HG02840 (cell line): ENCODE measurements around the gene PRAMEF6.
"Not testable (repeated sequence)": the region's sequence is repeated elsewhere in the genome, so short reads cannot be mapped to it uniquely, and the experiment has no call there.

Experiments
- ATAC-seq: cut with Tn5 transposase; IDR thresholded peaks from one replicate; pipeline ENCODE4 v1.9.1; 2021; ENCODE audit warnings: mild to moderate bottlenecking, moderate library complexity, moderate number of reproducible peaks; ENCODE audit not compliant: unreplicated experiment, low FRiP score

The PRAMEF6 gene

DNA sequence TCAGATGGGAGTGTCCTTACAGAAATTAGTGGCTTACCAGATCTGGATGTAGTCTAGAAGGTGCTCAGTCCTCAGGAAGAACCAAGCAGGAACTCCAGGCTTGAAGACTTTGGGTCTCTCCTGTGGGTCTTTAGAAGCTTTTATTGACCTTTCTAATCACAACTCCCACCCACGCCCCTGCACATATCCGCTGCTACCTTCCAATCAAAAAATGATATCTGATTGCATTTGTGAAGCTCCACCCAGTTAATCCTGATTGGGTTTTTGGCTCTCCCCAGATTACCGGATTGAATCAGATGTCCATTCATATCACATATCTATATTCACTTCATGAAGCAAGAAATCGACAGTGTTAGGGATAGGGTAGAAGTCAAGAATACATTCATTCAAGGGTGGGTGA lies at the start of gene PRAMEF6:
TSS of gene PRAMEF6 (minus strand) at position 101 of the 400 bp plus-strand sequence. CDS start 5,062 bp downstream, outside the sequence.
- ATAC-seq: not testable (repeated sequence)

DNA sequence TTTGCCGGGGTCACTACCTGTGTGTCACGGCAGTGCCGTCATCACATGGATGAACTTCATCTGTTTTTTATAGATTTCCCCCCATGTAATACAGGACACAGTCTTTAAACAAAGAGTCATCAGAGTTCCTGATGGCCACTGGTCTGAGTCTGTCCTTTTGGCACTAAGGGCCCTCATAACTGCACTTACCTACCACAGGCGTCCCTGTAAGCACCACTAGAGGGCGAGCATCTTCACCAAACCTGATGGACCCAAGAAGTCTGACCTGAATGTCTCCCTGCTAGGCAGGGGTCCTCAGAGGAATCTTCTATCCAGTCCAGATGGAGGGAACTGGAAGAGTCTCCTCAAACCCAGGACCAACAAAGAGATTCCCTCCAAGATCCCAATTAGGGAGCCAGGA lies 23.0 kb downstream of the PRAMEF6 start:
- not testable (repeated sequence) for ATAC-seq

DNA sequence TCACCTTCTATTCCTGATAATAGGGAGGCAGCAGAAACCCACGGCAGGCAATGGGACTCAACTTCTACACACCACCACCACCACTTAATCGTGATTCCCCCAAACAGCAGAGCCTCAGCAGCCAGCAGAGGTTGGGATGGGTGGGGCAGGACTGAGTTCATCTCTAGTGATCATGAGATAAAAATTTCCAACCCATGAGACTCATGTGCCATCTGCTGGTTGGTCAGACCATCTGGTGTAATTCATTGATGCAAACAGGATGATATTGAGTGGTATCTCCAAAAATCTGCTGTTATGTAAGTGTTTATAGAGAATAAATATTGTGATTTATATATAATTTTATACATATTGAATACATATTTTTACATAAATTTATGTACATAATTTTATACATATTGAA lies 25.6 kb downstream of the PRAMEF6 start:
- ATAC-seq: not testable (repeated sequence)

DNA sequence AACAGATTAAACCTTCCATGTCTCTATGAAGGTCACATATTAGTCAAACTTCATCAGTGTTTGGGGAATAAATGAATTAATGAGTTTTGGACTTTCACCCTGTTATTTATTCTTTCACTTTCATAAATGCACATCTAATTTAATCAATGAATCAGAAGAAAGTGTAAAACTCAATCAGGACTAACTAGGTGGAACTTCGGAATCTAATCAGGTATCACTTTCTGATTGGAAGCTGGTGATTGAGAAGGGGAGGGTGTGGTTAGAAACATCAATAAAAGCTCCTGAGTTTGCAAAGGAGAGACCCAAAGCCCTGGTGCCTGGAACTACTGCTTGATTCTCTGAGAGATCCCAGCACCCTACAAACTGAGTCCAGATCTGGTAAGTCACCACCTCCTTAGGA lies 31.1 kb downstream of the PRAMEF6 start, which contains the start of gene PRAMEF7:
TSS of gene PRAMEF7 (plus strand) at position 301 of the 400 bp plus-strand sequence. CDS start 1,083 bp downstream, outside the sequence.
- ATAC-seq: not testable (repeated sequence)

DNA sequence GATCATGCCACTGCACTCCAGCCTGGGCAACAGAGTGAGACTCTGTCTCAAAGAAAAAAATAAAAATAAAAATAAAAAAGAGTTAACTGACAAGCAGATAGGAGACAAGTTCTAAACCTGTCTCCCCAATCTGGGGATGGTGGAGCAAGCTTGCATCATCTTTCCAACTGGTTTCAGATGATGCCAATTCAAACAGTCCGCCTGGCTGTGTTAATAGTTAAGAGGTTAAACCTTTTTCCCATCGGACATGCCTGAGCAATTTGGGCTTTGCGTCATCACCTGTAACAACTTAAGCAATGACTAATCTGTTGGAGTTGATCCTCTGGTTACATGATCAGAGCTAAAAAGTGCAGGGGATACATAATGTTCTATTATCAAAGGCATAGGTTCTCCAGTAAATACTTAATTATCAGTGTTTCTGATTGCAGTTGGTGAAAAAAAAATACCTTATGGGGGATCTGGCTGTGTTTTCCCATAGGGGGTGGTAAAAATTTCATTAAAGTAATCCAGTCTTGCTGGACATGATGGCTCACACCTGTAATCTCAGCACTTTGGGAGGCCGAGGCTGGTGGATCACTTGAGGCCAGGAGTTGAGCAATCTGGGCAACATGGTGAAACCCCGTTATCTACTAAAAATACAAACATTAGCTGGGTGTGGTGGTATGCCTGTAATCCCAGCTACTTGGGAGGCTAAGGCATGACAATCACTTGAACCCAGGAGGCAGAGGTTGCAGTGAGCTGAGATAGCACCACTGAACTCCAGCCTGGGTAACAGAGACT lies 43.4 kb downstream of the PRAMEF6 start:
- ATAC-seq: not testable (repeated sequence)

DNA sequence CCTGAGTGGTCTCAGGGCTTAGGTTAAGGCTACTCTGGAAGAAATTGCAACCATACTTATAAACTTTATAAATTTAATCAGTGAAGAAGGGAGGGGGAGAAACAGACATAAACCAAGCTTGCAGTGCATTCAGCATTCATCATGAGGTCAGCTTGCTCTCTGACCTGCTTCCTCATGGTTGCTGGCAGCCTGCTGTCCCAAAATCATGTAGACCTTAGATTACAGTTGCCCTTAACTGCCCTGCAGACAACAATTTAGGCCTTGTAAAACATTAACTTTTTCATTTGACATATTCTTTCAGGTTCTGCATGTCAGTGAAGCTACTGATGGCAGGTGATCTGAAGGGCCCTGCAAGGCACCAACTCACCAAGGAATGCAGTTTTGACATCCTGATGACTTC lies 48.2 kb downstream of the PRAMEF6 start:
- not testable (repeated sequence) for ATAC-seq

DNA sequence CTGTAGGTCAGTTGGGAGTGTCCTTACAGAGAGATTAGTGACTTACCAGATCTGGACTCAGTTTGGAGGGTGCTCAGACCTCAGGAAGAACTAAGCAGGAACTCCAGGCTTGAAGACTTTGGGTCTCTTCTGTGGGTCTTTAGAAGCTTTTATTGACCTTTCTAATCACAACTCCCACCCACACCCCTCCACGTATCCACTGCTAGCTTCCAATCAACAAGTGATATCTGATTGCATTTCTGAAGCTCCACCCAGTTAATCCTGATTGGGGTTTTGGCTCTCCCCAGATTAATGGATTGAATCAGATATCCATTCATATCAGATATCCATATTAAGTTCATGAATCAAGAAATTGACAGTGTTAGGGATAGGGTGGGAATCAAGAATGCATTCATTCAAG lies 49.2 kb downstream of the PRAMEF6 start, which contains the start of gene PRAMEF10:
TSS of gene PRAMEF10 (minus strand) at position 101 of the 400 bp plus-strand sequence. CDS start 2,423 bp downstream, outside the sequence.
- ATAC-seq: not testable (repeated sequence)
